ENCODE data around the gene STK38. TPM values are rescaled to one million over a fixed set of nuclear protein-coding genes. Genes with fewer than 3 reads are reported as not detected.
A peak's percentile ranks its signal among the peaks of the same experiment; 100 is the strongest.

Gene STK38
- total and polyA plus RNA-seq, 2 donors (not counting 1 experiment from before 2014, with no cell fraction given): 26.1 to 67.4 TPM

DNA sequence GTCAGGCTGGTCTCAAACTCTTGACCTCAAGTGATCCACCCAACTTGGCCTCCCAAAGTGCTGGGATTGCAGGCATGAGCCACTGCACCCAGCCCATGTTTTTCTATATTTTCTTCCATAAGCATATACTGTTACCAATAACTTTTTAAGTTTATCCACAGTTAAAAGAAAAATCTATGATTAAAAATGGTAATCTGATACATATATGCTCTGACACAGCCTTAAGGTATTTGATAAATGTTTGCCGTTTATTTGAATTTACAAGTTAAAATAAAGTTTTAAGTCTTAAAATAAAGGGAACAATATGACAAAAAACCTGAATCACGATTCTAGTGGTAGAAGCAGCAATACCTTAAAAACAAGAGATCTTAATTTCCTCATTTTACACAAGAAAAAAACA is 5.2 kb downstream of the STK38 start:
- Histone ChIP-seq H2AFZ (ENCODE audit: insufficient read depth, low read depth, low read length, poor library complexity, severe bottlenecking) (no peak overlapping the region), H3K9ac (ENCODE audit: low read length) (no peak overlapping the region), H3K4me1 (ENCODE audit: control insufficient read depth in 2 of 2, insufficient read depth in 2 of 2, low read length in 2 of 2) (peaks cover 33 to 34% of the 10 kb centered on the region in 2 donors), H3K79me2 (ENCODE audit: control insufficient read depth, insufficient read depth, low read length) (peaks cover 98% of the 10 kb centered on the region), H3K4me2 (replicated peaks; ENCODE audit: low read depth, low read length, poor library complexity, severe bottlenecking) (peak overlapping the region; percentile 4), H3K27ac (ENCODE audit: low read length in 2 of 2) (no peak overlapping the region), H3K27me3 (replicated peaks in 1 of 4; ENCODE audit: control extremely low read depth in 1 of 4, control insufficient read depth in 3 of 4, insufficient read depth in 4 of 4, low read length in 3 of 4) (no peaks in the 10 kb centered on the region), H3K4me3 (ENCODE audit: control extremely low read depth in 1 of 5, extremely low read depth in 1 of 5, insufficient read depth in 1 of 5, low read depth in 2 of 5, low read length in 4 of 5) (no peak overlapping the region), H3K36me3 (replicated peaks in 1 of 2; ENCODE audit: control extremely low read depth in 1 of 2, control insufficient read depth in 1 of 2, extremely low read depth in 1 of 2, insufficient read depth in 2 of 2, low read length in 1 of 2) (peaks cover 9 to 35% of the 10 kb centered on the region in 2 experiments), H3K9me3 (ENCODE audit: control extremely low read depth in 1 of 3, control insufficient read depth in 2 of 3, insufficient read depth in 1 of 3, low read length in 2 of 3) (no peaks in the 10 kb centered on the region), H4K20me1 (ENCODE audit: control insufficient read depth, insufficient read depth, low read length, poor library complexity, severe bottlenecking) (no peaks in the 10 kb centered on the region)
- Mint-ChIP-seq H3K27me3 (no peaks in the 10 kb centered on the region), H3K9me3 (ENCODE audit: insufficient read depth) (no peaks in the 10 kb centered on the region), H3K27ac (no peak overlapping the region), H3K4me1 (peaks cover 43% of the 10 kb centered on the region), H3K4me3 (no peak overlapping the region)
- intact Hi-C loops (cut with micrococcal nuclease): no loop called here
- CTCF ChIA-PET: no interaction called here
- no CpG with 5 or more reads among the region's 2 CpGs for WGBS (ENCODE audit: insufficient coverage)
- TF ChIP-seq EZH2 (IDR thresholded peaks at IDR 0.05; ENCODE audit: borderline replicate concordance, insufficient read depth, low read depth, low read length, poor library complexity, severe bottlenecking): no peak
- TF ChIP-seq, protein P1, sequence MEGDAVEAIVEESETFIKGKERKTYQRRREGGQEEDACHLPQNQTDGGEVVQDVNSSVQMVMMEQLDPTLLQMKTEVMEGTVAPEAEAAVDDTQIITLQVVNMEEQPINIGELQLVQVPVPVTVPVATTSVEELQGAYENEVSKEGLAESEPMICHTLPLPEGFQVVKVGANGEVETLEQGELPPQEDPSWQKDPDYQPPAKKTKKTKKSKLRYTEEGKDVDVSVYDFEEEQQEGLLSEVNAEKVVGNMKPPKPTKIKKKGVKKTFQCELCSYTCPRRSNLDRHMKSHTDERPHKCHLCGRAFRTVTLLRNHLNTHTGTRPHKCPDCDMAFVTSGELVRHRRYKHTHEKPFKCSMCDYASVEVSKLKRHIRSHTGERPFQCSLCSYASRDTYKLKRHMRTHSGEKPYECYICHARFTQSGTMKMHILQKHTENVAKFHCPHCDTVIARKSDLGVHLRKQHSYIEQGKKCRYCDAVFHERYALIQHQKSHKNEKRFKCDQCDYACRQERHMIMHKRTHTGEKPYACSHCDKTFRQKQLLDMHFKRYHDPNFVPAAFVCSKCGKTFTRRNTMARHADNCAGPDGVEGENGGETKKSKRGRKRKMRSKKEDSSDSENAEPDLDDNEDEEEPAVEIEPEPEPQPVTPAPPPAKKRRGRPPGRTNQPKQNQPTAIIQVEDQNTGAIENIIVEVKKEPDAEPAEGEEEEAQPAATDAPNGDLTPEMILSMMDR (IDR thresholded peaks at IDR 0.05): no peak
- POLR2A ChIA-PET: no interaction called here
- no peak for DNase-seq
- ATAC-seq (ENCODE audit: low read depth): no peak

DNA sequence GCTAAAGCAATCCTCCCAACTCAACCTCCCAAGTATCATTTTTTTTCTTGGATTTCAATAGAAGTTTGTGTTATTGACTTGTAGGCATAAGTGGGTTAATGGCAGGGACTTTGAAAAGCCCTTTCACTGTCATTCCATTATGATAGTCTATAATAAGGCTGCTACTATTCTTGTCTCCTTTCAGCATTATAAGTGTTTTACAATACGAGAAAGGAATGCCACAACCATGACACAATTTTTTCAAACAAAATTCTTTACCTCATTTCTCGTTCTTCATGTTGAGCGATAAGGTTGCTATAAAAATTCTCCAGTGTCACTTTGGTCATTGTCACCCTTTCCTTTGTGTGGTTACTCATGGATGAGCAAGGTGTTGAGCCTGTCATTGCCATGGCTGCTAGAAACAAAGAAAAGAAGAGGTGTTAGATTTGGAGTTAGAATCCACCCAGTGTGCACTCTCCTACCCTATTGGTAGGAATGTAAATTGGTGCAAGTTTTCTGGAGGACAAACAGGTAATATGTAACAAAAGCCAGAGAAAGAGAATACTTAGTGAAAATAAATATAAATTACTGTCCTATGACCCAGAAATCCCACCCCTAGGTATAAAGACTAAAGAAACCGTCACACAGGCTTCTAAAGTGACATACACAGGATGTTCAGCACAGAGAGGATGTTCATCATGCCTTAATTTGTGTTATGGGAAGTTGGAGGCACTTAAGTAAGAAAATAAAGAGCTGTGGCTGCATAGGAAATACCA is 7.3 kb downstream of the STK38 start:
- no peaks in the 10 kb centered on the region for H3K27me3 Mint-ChIP-seq
- no peak overlapping the region for H3K4me3 ChIP-seq (ENCODE audit: control extremely low read depth in 1 of 5, extremely low read depth in 1 of 5, insufficient read depth in 1 of 5, low read depth in 2 of 5, low read length in 4 of 5)

More for the DNA sequence above, 7.3 kb downstream of the STK38 start:
- POLR2A ChIA-PET: no interaction called here
- Histone ChIP-seq H3K36me3 (replicated peaks in 1 of 2; ENCODE audit: control extremely low read depth in 1 of 2, control insufficient read depth in 1 of 2, extremely low read depth in 1 of 2, insufficient read depth in 2 of 2, low read length in 1 of 2) (peaks cover 9 to 50% of the 10 kb centered on the region in 2 experiments), H3K27me3 (replicated peaks in 1 of 4; ENCODE audit: control extremely low read depth in 1 of 4, control insufficient read depth in 3 of 4, insufficient read depth in 4 of 4, low read length in 3 of 4) (no peaks in the 10 kb centered on the region), H3K27ac (ENCODE audit: low read length in 2 of 2) (no peak overlapping the region), H3K9me3 (ENCODE audit: control extremely low read depth in 1 of 3, control insufficient read depth in 2 of 3, insufficient read depth in 1 of 3, low read length in 2 of 3) (no peaks in the 10 kb centered on the region), H3K4me1 (ENCODE audit: control insufficient read depth in 2 of 2, insufficient read depth in 2 of 2, low read length in 2 of 2) (peaks cover 22% of the 10 kb centered on the region in 2 donors), H3K79me2 (ENCODE audit: control insufficient read depth, insufficient read depth, low read length) (peaks cover 91% of the 10 kb centered on the region), H4K20me1 (ENCODE audit: control insufficient read depth, insufficient read depth, low read length, poor library complexity, severe bottlenecking) (peaks cover 8% of the 10 kb centered on the region), H3K9ac (ENCODE audit: low read length) (no peak overlapping the region), H3K4me2 (replicated peaks; ENCODE audit: low read depth, low read length, poor library complexity, severe bottlenecking) (no peak overlapping the region), H2AFZ (ENCODE audit: insufficient read depth, low read depth, low read length, poor library complexity, severe bottlenecking) (no peak overlapping the region)
- no CpG with 5 or more reads among the region's 4 CpGs for WGBS (ENCODE audit: insufficient coverage)
- Mint-ChIP-seq H3K4me1 (peaks cover 41% of the 10 kb centered on the region), H3K9me3 (ENCODE audit: insufficient read depth) (no peaks in the 10 kb centered on the region), H3K27ac (no peak overlapping the region), H3K4me3 (no peak overlapping the region)
- DNase-seq (no peak), ATAC-seq (ENCODE audit: low read depth) (no peak)
- CTCF ChIA-PET: no interaction called here
- intact Hi-C loops (cut with micrococcal nuclease): no loop called here
- TF ChIP-seq EZH2 (IDR thresholded peaks at IDR 0.05; ENCODE audit: borderline replicate concordance, insufficient read depth, low read depth, low read length, poor library complexity, severe bottlenecking): no peak
- TF ChIP-seq, protein P1 (IDR thresholded peaks at IDR 0.05): no peak

Data from B cell (primary cell).